GM23338 (cell line): ENCODE results near the gene USP35. TPM values are rescaled to one million over a fixed set of nuclear protein-coding genes. Genes with fewer than 3 reads are reported as not detected.
A peak's percentile ranks its signal among the peaks of the same experiment; 100 is the strongest.

Source experiments
- ATAC-seq: fragments of 200-7000 bp; cut with Tn5 transposase; 3 replicates; pipeline ENCODE4 v1.9.1; 2020
- DNase-seq: peaks from one replicate; pipeline ENCODE4 v3.0.0-alpha.2; 2015; ENCODE audit warnings: low spot score
- H2AFZ ChIP-seq: fragments of 200-600 bp; sonication (generic); 2 replicates; pipeline ENCODE4 v1.8.0; 2016; ENCODE audit warnings: antibody characterized with exemption, mild to moderate bottlenecking, moderate library complexity
- H3F3A ChIP-seq: fragments of 200-600 bp; sonication (generic); replicated peaks from 2 replicates; pipeline ENCODE4 v1.8.0; 2017; ENCODE audit warnings: antibody characterized with exemption, mixed run types, low read depth
- H3K27ac ChIP-seq: fragments of 200-600 bp; sonication (generic); 2 replicates; pipeline ENCODE4 v1.6.1; 2016; ENCODE audit warnings: low read depth
- H3K27me3 ChIP-seq: fragments of 200-600 bp; sonication (generic); 2 replicates; pipeline ENCODE4 v1.8.0; 2016; ENCODE audit warnings: mild to moderate bottlenecking, mixed run types, moderate library complexity; ENCODE audit not compliant: insufficient read depth
- H3K36me3 ChIP-seq: fragments of 200-600 bp; sonication (generic); 2 replicates; pipeline ENCODE4 v1.8.0; 2016; ENCODE audit warnings: mild to moderate bottlenecking; ENCODE audit not compliant: insufficient read depth
- H3K4me1 ChIP-seq: fragments of 200-600 bp; sonication (generic); 2 replicates; pipeline ENCODE4 v1.8.0; 2016; ENCODE audit warnings: mild to moderate bottlenecking, moderate library complexity; ENCODE audit not compliant: insufficient read depth
- H3K4me2 ChIP-seq: fragments of 200-600 bp; sonication (generic); 2 replicates; pipeline ENCODE4 v1.7.1; 2017; ENCODE audit warnings: mixed run types
- H3K4me3 ChIP-seq: fragments of 200-600 bp; sonication (generic); 2 replicates; pipeline ENCODE4 v1.6.1; 2016; ENCODE audit warnings: mixed run types
- H3K79me2 ChIP-seq: fragments of 200-600 bp; sonication (generic); replicated peaks from 2 replicates; pipeline ENCODE4 v1.8.0; 2017; ENCODE audit warnings: mild to moderate bottlenecking; ENCODE audit not compliant: insufficient read depth
- H3K9me2 ChIP-seq: fragments of 200-600 bp; sonication (generic); 2 replicates; pipeline ENCODE4 v1.8.0; 2017; ENCODE audit not compliant: insufficient read depth
- H4K20me1 ChIP-seq: fragments of 200-600 bp; sonication (generic); replicated peaks from 2 replicates; pipeline ENCODE4 v1.8.0; 2017; ENCODE audit warnings: mild to moderate bottlenecking; ENCODE audit not compliant: insufficient read depth
- H3K27ac Mint-ChIP-seq: 2 replicates; pipeline ENCODE4 v1.8.0; 2020; ENCODE audit warnings: inconsistent platforms, mild to moderate bottlenecking, moderate library complexity, mixed read lengths
- H3K27me3 Mint-ChIP-seq: 3 replicates; pipeline ENCODE4 v1.8.0; 2022; ENCODE audit warnings: low read depth, mild to moderate bottlenecking, moderate library complexity, mixed read lengths, inconsistent platforms; ENCODE audit not compliant: insufficient read depth, poor library complexity
- H3K36me3 Mint-ChIP-seq: 3 replicates; pipeline ENCODE4 v1.8.0; 2021; ENCODE audit warnings: low read depth, mild to moderate bottlenecking, inconsistent platforms, moderate library complexity, mixed read lengths
- H3K4me1 Mint-ChIP-seq: 3 replicates; pipeline ENCODE4 v1.8.0; 2020; ENCODE audit warnings: mild to moderate bottlenecking, inconsistent platforms, mixed read lengths
- H3K4me3 Mint-ChIP-seq: 3 replicates; pipeline ENCODE4 v1.8.0; 2021; ENCODE audit warnings: moderate library complexity, mild to moderate bottlenecking, inconsistent platforms, mixed read lengths
- H3K9me3 Mint-ChIP-seq: 3 replicates; pipeline ENCODE4 v1.8.0; 2020; ENCODE audit warnings: moderate library complexity, mild to moderate bottlenecking, inconsistent platforms, mixed read lengths
- CREB1 ChIP-seq: fragments of 250-450 bp; sonication (Bioruptor Pico); IDR thresholded peaks from 2 replicates; pipeline ENCODE4 v1.5.0; 2020; ENCODE audit warnings: low read depth, mild to moderate bottlenecking, moderate library complexity
- CTCF ChIP-seq, 2 experiments: fragments of 200-600 bp in 1 of 2; sonication (generic) in 1 of 2; conservative IDR thresholded peaks; 2 replicates each; pipeline versions ENCODE4 v1.5.1 to v1.6.1; 2016 to 2017; ENCODE audit warnings: antibody characterized with exemption in 2 of 2, low read depth in 2 of 2, mild to moderate bottlenecking in 2 of 2, moderate library complexity in 1 of 2
- ETS1 ChIP-seq: IDR thresholded peaks from 2 replicates; pipeline ENCODE4 v1.6.1; 2016; ENCODE audit warnings: antibody characterized with exemption
- EZH2 ChIP-seq: fragments of 200-600 bp; sonication (generic); IDR thresholded peaks from one replicate; pipeline ENCODE4 v1.8.0; 2017; ENCODE audit warnings: antibody characterized with exemption, mild to moderate bottlenecking, low read depth; ENCODE audit not compliant: unreplicated experiment
- EZH2phosphoT487 ChIP-seq: fragments of 200-600 bp; sonication (generic); IDR thresholded peaks from one replicate; pipeline ENCODE4 v1.8.1; 2018; ENCODE audit warnings: antibody characterized with exemption; ENCODE audit not compliant: unreplicated experiment
- JUNB ChIP-seq: IDR thresholded peaks from one replicate; pipeline ENCODE4 v1.6.1; 2016; ENCODE audit warnings: antibody characterized with exemption; ENCODE audit not compliant: unreplicated experiment
- NANOG ChIP-seq: IDR thresholded peaks from 2 replicates; pipeline ENCODE4 v1.6.1; 2016; ENCODE audit warnings: antibody characterized with exemption, borderline replicate concordance
- POLR2AphosphoS5 ChIP-seq: IDR thresholded peaks from 2 replicates; pipeline ENCODE4 v1.6.1; 2016; ENCODE audit warnings: antibody characterized with exemption, low read depth
- REST ChIP-seq: IDR thresholded peaks from one replicate; pipeline ENCODE4 v1.6.1; 2018; ENCODE audit warnings: antibody characterized with exemption; ENCODE audit not compliant: unreplicated experiment
- STAT1 ChIP-seq: IDR thresholded peaks from one replicate; pipeline ENCODE4 v1.6.1; 2016; ENCODE audit warnings: antibody characterized with exemption; ENCODE audit not compliant: unreplicated experiment
- ZNF114 ChIP-seq: fragments of 250-450 bp; sonication (Bioruptor Pico); IDR thresholded peaks from 2 replicates; pipeline ENCODE4 v1.5.0; 2020; ENCODE audit warnings: mild to moderate bottlenecking, moderate library complexity
- ZNF331 ChIP-seq: fragments of 250-450 bp; sonication (Bioruptor Pico); IDR thresholded peaks from 2 replicates; pipeline ENCODE4 v1.5.0; 2020; ENCODE audit warnings: low read depth, mild to moderate bottlenecking, moderate library complexity
- ZNF462 ChIP-seq: fragments of 250-450 bp; sonication (Bioruptor Pico); IDR thresholded peaks from 2 replicates; pipeline ENCODE4 v1.5.0; 2020; ENCODE audit warnings: mild to moderate bottlenecking, moderate library complexity
- polyA plus RNA-seq: library from polyadenylated mRNA; unstranded; fragments of >200 nt; fragmentation: Nextera tagmentation; extraction: Ambion mirVana; gene quantifications from 2 replicates; pipeline ENCODE4 v1.2.1, GENCODE V29; 2016
- total RNA-seq: library from RNA; depleted of rRNA; stranded (reverse); fragments of >200 nt; shearing (Covaris generic); gene quantifications from 2 replicates; pipeline ENCODE4 v1.2.3, GENCODE V29; 2014

USP35 gene
- total and polyA plus RNA-seq, 2 experiments from 2014 or later = 2.5 to 10.7 TPM

- Histone ChIP-seq H3K79me2 (no peaks in the 10 kb centered on the region), H3K4me3 (no peak overlapping the region), H3K9me2 (no peaks in the 10 kb centered on the region), H3K27me3 (no peaks in the 10 kb centered on the region), H3F3A (0 out of 2 replicates have a peak, but pooled peaks cover 4% of the 10 kb centered on the region), H3K36me3 (no peaks in the 10 kb centered on the region), H2AFZ (no peak overlapping the region), H4K20me1 (no peaks in the 10 kb centered on the region), H3K27ac (0 out of 2 replicates have a peak overlapping the region, but pooled peaks have one; percentile 50), H3K4me1 (no peaks in the 10 kb centered on the region), H3K4me2 (no peak overlapping the region)
- Mint-ChIP-seq H3K4me1 (peaks cover 8% of the 10 kb centered on the region; the same call in 2 of the 3 replicates), H3K36me3 (peaks cover 11% of the 10 kb centered on the region), H3K4me3 (no peak overlapping the region), H3K27me3 (peaks cover 3% of the 10 kb centered on the region), H3K9me3 (no peaks in the 10 kb centered on the region), H3K27ac (no peak overlapping the region)
- ATAC-seq (no peak), DNase-seq (no peak)
- TF ChIP-seq STAT1 (no peak), POLR2AphosphoS5 (no peak), EZH2 (no peak), CTCF (conservative IDR thresholded peaks at IDR 0.05; ENCODE audit: low read depth in 2 of 2) (no peak), REST (no peak), ETS1 (no peak), ZNF331 (CRISPR knock-in tag) (no peak), CREB1 (CRISPR knock-in tag) (no peak), ZNF114 (CRISPR knock-in tag) (no peak), JUNB (no peak), EZH2phosphoT487 (no peak), NANOG (no peak), ZNF462 (CRISPR knock-in tag) (no peak)
Observed at GRCh38 chr11:78147807-78148206, 40.9 kb upstream of the USP35 start.
